HL-60/S4 treated with phorbol 12-myristate 13-acetate at 8.2 ng/mL for 4 days and 3 days (cell line): Measurements from ENCODE around the gene EGFR.

Experiments
- in situ Hi-C: fragments of 300-500 bp; cut with MboI; formaldehyde crosslinking; loops from 2 replicates; pipeline ENCODE4 v1.15.0; 2022; ENCODE audit warnings: low sequenced_read_pairs

Gene EGFR

DNA sequence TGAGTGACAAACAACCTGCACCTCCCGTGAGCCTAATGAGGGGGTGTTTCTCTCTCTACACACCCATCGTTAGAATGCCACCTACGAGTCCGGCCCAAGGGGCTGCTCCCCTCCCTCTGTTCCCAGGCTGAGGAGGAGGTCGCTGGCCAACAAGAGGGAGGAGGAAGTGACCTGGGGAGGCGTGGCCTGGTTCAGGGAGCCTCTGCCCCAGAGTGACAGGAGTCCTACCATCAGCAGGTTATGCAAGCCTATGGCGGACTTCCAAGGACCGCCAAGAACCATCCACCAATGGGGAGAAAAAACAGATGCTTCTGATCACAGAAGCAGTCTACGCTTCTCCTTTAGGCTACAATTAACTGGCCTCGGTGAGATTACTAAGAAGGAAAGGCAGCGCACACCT is 12.3 kb upstream of the EGFR start:
- in situ Hi-C loops = no loop called here

DNA sequence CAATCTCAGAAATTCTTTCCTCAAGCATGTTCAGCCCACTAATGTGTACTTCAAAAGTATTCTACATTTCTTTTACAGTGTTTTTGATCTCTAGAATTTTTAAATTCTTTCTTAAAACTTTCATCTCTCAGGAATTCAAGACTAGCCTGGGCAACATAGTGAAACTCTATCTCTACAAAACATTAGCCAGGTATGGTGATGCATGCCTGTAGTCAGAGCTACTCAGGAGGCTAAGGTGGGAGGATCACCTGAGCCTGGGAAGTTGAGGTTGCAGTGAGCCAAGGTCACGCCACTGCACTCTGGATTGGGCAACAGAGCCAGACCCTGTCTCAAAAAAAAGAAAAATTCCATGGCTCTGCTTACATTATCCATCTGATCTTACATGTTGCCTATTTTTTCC is 5.0 kb upstream of the EGFR start:
- in situ Hi-C loops = no loop called here

DNA sequence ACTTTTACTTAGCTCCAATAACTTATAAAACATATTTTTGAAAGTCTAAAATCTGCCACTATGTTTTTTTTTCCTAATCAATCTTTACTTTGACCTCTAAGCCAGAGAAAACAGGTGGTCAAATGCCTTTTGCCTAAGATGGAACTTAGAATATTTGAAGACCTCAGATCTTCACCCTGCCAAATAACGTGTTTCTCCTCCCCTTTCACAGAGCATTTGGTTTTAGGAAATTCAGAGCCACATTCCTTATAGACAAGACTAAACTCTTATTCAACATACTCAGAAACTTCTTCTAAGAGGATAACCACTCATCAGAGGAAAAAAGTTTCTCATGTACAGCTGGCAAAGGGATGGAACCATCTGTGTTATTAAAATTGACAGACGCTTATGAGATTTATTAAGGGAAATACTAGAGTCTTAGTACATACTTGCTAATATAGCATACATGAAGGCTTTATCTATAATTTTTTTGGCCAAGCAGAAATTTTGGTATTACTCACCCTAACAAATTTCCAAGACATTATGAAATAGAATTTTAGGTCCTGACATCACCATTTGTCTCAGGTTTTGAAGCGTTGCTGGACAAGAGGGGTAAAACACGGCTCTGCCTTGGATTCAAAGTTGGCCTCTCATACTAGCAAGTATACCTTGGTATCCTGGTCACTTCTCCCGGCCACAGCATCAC is 2.6 kb upstream of the EGFR start:
- in situ Hi-C loops = no loop called here

GRCh38 chr7:55016746-55017090 is 2.1 kb upstream of the EGFR start:
- in situ Hi-C loops = no loop called here

DNA sequence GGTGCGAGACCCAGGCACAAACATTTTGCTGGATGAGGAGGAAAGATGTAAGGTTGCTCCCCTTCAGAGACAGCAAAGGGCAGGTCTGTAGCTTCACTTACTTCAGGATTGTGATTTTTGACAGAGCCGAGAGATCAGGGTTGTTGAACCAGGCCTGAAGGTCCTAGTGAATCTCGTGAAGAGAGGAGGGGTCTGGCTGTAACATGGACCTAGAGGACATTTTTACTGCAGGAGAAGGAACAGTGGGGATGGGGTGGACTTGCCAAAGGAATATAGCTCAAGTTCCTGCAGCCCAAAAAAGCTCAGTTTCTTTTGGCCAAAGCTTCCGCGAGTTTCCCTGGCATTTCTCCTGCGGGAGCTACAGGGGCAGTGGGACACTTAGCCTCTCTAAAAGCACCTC is 976 bp upstream of the EGFR start:
- in situ Hi-C loops = no loop called here

DNA sequence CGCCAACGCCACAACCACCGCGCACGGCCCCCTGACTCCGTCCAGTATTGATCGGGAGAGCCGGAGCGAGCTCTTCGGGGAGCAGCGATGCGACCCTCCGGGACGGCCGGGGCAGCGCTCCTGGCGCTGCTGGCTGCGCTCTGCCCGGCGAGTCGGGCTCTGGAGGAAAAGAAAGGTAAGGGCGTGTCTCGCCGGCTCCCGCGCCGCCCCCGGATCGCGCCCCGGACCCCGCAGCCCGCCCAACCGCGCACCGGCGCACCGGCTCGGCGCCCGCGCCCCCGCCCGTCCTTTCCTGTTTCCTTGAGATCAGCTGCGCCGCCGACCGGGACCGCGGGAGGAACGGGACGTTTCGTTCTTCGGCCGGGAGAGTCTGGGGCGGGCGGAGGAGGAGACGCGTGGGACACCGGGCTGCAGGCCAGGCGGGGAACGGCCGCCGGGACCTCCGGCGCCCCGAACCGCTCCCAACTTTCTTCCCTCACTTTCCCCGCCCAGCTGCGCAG is 424 bp downstream of the EGFR start:
- in situ Hi-C loops = no loop called here

DNA sequence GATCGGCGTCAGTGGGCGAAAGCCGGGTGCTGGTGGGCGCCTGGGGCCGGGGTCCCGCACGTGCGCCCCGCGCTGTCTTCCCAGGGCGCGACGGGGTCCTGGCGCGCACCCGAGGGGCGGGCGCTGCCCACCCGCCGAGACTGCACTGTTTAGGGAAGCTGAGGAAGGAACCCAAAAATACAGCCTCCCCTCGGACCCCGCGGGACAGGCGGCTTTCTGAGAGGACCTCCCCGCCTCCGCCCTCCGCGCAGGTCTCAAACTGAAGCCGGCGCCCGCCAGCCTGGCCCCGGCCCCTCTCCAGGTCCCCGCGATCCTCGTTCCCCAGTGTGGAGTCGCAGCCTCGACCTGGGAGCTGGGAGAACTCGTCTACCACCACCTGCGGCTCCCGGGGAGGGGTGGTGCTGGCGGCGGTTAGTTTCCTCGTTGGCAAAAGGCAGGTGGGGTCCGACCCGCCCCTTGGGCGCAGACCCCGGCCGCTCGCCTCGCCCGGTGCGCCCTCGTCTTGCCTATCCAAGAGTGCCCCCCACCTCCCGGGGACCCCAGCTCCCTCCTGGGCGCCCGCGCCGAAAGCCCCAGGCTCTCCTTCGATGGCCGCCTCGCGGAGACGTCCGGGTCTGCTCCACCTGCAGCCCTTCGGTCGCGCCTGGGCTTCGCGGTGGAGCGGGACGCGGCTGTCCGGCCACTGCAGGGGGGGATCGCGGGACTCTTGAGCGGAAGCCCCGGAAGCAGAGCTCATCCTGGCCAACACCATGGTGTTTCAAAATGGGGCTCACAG is 1.1 kb downstream of the EGFR start:
- in situ Hi-C loops = no loop called here

DNA sequence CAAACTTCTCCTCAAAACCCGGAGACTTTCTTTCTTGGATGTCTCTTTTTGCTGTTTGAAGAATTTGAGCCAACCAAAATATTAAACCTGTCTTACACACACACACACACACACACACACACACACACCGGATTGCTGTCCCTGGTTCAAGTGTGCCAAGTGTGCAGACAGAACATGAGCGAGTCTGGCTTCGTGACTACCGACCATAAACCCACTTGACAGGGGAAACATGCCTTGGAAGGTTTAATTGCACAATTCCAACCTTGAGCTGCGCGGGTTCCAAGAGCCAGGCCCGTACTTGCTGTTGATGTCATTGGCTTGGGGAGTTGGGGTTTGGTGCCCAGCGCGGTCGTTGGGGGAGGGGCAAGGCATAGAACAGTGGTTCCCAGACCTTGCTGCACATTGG is 1.7 kb downstream of the EGFR start:
- in situ Hi-C loops = no loop called here

- in situ Hi-C loops = no loop called here
Measured at GRCh38 chr7:55021053-55021452, 2.2 kb downstream of the EGFR start.

DNA sequence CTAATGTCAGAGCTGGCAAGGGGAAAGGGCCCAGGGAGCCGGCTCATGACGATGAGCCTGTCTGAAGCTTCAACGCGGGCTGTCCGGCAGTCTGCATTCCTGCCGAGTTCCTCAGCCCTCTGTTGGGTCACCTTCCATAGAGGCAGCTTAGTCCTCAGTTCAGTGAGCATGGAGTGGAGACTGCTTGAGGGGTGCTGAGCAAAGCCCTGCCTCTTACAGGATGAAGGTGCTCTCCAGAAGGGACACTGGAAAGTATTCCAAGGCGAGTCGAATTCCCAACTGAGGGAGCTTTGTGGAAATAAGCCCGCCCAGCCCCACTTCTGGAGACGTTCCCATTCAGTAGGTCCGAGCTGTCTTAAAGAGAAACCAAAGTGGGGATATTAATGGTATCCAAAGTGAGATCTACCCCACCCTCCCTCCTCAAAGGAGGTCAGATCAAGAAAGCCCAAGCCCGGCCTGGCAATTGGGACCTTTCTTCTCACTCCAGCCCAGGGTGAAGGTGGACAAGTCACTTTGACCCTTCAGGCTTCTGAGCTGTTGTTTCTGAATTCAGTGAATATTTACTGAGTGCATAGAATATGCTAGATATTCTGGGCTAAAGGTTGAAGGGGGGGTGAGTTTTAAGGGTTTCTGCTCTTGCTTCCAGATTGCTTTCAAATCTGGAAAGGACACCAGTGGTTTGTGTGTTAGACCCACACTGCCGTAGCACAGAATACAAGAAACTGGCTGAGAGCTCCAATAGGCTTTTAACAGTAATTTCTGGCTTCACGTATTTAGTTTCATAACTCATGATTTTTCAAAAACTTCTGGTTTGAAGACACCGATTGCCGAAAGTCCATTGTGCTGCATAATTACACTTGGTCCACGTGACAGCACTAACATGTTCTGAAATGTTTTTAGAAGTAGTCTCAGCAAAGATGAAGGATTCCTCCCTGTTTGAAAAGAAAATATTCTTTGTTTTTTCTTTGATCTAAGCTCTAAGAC is 3.5 kb downstream of the EGFR start:
- in situ Hi-C loops = no loop called here

DNA sequence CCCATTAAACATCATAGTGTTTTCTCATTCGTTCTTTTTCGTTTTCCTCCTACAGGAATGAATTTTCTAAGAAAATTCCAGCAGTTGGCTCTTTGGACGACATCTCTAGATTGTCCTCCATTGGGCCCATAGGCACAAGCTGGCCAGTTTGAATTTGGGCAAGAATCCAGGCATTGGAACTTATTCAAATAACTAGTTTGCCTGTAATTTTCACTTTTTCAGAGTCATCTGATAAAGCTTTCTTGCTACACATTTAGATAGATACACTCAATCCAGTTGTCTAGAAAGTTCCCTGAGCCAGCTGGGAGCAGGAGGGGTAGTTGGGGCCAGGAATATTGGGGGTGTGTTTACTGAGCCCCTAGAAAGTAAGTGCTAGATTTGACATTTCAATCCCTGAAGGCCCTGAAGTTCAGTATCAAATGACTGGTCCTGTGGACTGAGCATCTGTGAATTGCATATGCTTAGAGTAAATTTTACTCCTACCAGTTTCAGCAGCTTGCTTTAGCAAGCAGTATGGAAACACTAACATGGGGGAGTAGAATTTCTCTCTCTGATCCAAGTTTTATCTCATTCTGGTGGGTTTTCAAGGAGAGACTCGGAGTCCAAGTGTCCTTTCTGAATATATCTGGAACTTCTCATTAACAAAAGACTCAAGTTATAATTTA is 5.2 kb downstream of the EGFR start:
- in situ Hi-C loops = no loop called here

- in situ Hi-C loops = no loop called here
Measured at GRCh38 chr7:55024776-55025175, 6.0 kb downstream of the EGFR start.

DNA sequence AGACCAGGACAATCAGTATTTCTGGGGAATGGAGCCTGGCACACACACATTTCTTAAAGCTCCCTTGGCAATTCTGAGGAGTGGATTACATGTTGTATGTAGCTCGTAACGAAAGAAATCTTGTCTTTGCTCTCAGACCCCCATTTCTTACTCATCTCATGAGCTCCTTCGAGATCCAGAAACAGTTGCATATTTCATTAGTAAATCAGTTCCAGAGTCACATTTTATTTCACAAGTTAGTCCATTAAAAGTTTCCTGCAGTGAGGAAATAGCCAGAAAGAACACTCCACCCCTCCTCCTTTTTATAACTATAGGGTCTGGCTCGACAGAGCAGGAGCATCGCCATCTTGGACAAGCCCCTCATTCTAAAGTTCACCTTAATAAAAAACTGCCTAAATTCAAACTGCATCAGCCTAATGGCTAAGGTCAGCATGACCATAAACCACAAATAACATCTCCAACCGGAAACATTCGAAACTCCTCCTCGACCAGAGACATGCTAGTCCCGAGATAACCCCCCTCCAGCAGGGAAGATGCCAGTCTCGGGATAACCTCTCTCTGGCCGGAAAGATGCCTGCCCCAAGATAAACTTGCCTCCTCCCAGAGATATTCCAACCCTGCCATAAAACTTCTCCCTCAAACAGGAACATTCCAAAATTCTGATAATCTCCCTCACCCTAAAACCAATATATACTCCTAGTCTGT is 7.4 kb downstream of the EGFR start:
- in situ Hi-C loops = no loop called here

DNA sequence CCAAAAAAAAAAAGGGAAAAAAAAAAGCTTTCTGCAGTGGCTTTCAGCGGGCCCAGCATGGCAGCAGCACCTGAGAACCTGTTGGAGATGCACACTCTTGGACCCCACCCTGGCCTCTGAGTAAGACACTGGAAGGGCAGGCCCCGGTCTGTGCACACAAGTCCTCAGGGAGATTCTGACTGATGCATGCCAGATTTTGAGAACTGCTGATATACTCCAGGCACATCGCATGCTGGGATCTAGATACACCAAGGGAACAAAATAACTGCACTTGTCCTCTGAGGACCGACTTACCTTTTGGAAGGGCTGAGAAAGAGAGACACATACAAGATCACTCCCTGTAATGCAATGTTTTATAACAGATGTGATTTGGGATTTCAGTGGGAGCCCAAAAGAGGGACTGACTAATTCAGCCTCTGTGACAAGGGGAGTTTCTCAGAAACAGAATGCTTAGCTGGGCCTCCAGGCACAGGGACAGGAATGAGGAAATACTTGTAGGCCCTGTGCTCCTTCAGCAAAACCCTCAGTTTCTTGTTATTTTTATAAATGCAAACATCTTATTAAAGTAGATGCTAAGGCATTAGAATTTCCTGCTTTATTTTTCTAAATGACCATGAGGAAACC is 8.2 kb downstream of the EGFR start:
- in situ Hi-C loops = no loop called here

- in situ Hi-C loops = no loop called here
Measured at GRCh38 chr7:55028011-55028410, 9.2 kb downstream of the EGFR start.

- in situ Hi-C loops = no loop called here
Measured at GRCh38 chr7:55030314-55030713, 11.5 kb downstream of the EGFR start.

DNA sequence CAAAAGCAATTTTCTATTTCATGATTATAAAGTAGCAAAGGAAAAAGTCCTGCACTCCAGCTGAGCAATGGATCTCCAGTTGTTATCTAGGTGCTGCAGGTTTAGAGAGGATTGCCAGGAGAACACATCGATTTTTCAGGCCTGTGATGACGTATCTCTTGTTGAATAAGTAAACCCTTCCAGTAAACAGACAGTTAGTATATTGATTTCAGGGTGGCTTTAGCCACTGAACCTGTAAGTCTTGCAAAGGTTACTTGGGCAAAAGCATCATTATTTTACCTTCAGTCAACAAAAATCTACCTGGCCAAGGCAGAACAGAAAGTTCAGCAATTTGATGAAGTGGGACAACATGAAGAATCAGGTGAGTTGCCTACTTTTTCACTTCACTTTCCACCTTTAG is 12.3 kb downstream of the EGFR start:
- in situ Hi-C loops = no loop called here

GRCh38 chr7:55032069-55032699 is 13.4 kb downstream of the EGFR start:
- in situ Hi-C loops = no loop called here

DNA sequence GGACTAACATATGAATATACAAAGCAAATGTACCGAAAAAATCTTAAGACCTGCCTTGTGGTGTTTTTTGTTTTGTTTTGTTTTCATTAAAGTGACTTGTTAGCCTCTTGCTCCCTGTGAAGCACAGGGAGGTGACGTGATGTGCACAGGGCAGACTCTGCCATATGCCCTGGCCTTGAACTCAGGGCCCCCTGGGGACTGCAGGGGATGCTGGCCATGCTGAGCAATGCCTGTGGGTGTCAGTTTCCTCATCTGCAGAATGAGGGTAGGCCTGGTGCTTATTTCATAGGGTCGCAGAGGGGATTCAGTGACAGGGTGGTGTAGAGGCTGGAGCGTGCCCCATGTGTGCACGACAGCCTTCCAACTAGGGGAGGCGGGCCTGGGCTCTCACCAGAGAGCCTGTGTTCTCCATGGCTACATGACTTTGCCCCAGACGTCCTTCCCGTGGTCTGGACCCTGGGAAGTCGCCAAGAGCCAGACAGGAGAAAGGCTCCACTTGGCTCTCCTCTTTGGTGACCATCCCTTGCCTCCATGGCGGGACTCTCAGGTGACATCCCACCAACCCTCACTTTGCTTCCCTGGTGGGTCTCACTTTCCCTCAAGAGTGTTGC is 14.5 kb downstream of the EGFR start:
- in situ Hi-C loops = no loop called here
